GM12878 (cell line): ENCODE measurements around the gene TSFM. TPM values are rescaled to one million over a fixed set of nuclear protein-coding genes. Genes with fewer than 3 reads are reported as not detected.

Experiments
- ATAC-seq: fragments of 200-7000 bp; cut with Tn5 transposase; 3 replicates; pipeline ENCODE4 v1.9.1; 2020; ENCODE audit warnings: mild to moderate bottlenecking, moderate library complexity
- BruUV-seq: library from RNA; stranded (reverse); fragments of 400-500 nt; replicated peaks from 2 replicates; lab custom pipeline; 2021; lab: Mats Ljungman, UMichigan
- CTCF ChIA-PET: fragments of 300-600 bp; sonication (Branson Sonifier 250); formaldehyde crosslinking; extraction: SDS; loops from one replicate; lab custom pipeline; 2021; ENCODE audit warnings: inconsistent platforms; lab: Yijun Ruan, JAX
- POLR2A ChIA-PET: fragments of 350-600 bp; formaldehyde crosslinking; extraction: SDS; loops from one replicate; lab custom pipeline; 2021; ENCODE audit warnings: inconsistent platforms; lab: Charles Lee
- RAD21 ChIA-PET: fragments of 300-600 bp; sonication (Branson Sonifier 250); formaldehyde crosslinking; loops from one replicate; lab custom pipeline; 2023; ENCODE audit warnings: antibody characterized with exemption; ENCODE audit not compliant: unreplicated experiment; lab: Charles Lee
- SMC1A ChIA-PET: fragments of 300-600 bp; sonication (Branson Sonifier 250); formaldehyde crosslinking; loops from one replicate; lab custom pipeline; 2023; ENCODE audit not compliant: unreplicated experiment, uncharacterized antibody; lab: Charles Lee
- DNase-seq: peaks from one replicate; pipeline ENCODE4 v3.0.0-alpha.2; 2011; ENCODE audit warnings: low read depth, low spot score
- FAIRE-seq: peaks from 3 replicates; lab custom pipeline; 2011; peaks lifted over from hg19 to GRCh38; lab: Jason Lieb, UNC
- H2AFZ ChIP-seq: 2 replicates; pipeline ENCODE4 v1.6.0; 2011; ENCODE audit warnings: low read depth, low read length, control low read depth; ENCODE audit not compliant: control insufficient read depth
- H3K27ac ChIP-seq: 2 replicates; pipeline ENCODE4 v1.5.1; 2011; ENCODE audit warnings: control low read depth; ENCODE audit not compliant: control insufficient read depth, insufficient read depth
- H3K27me3 ChIP-seq, 2 experiments: replicated peaks in 1 of 2; 2 replicates each; pipeline versions ENCODE4 v1.6.0 to v1.6.1; 2011; ENCODE audit warnings: low read length in 1 of 2; ENCODE audit not compliant: control insufficient read depth in 2 of 2, insufficient read depth in 2 of 2
- H3K36me3 ChIP-seq, 2 experiments: 2 replicates each; pipeline ENCODE4 v1.5.1; 2011; ENCODE audit warnings: low read length in 1 of 2; ENCODE audit not compliant: control insufficient read depth in 2 of 2, insufficient read depth in 2 of 2
- H3K4me1 ChIP-seq: 2 replicates; pipeline ENCODE4 v1.6.1; 2011; ENCODE audit warnings: mild to moderate bottlenecking, low read length, moderate library complexity, mixed read lengths; ENCODE audit not compliant: control insufficient read depth, insufficient read depth
- H3K4me2 ChIP-seq: 2 replicates; pipeline ENCODE4 v1.6.0; 2011; ENCODE audit warnings: control low read depth; ENCODE audit not compliant: control insufficient read depth, insufficient read depth
- H3K4me3 ChIP-seq: fragments of 200-600 bp; sonication (generic); 2 replicates; pipeline ENCODE4 v1.5.1; 2016
- H3K79me2 ChIP-seq: 2 replicates; pipeline ENCODE4 v1.6.0; 2011; ENCODE audit warnings: low read length; ENCODE audit not compliant: control insufficient read depth, insufficient read depth
- H3K9ac ChIP-seq: 2 replicates; pipeline ENCODE4 v1.8.0; 2011; ENCODE audit warnings: low read length, control low read depth, mixed read lengths; ENCODE audit not compliant: control insufficient read depth, insufficient read depth
- H3K9me3 ChIP-seq: replicated peaks from 3 replicates; pipeline ENCODE4 v1.5.1; 2011; ENCODE audit warnings: mild to moderate bottlenecking, low read length; ENCODE audit not compliant: control insufficient read depth, insufficient read depth
- H4K20me1 ChIP-seq: 2 replicates; pipeline ENCODE4 v1.6.0; 2011; ENCODE audit not compliant: control insufficient read depth, insufficient read depth
- BRCA1 ChIP-seq: IDR thresholded peaks from 2 replicates; pipeline ENCODE4 v1.6.1; 2011; ENCODE audit warnings: low read depth, low read length, improper control_type of control experiment
- CREB1 ChIP-seq: IDR thresholded peaks from 2 replicates; pipeline ENCODE4 v1.6.1; 2012; ENCODE audit warnings: low read depth, mild to moderate bottlenecking, inconsistent platforms
- FOXK2 ChIP-seq: fragments of 450-650 bp; IDR thresholded peaks from 2 replicates; pipeline ENCODE4 v1.6.1; 2017; ENCODE audit warnings: mild to moderate bottlenecking, moderate library complexity
- IKZF2 ChIP-seq, 2 experiments: fragments of 450-650 bp; IDR thresholded peaks; 2 replicates each; pipeline ENCODE4 v1.6.1; 2017; ENCODE audit warnings: mild to moderate bottlenecking in 2 of 2, moderate library complexity in 2 of 2
- MEF2B ChIP-seq: fragments of 450-650 bp; IDR thresholded peaks from 2 replicates; pipeline ENCODE4 v1.6.1; 2018; ENCODE audit warnings: mild to moderate bottlenecking, moderate library complexity; ENCODE audit not compliant: partially characterized antibody, poor library complexity, severe bottlenecking
- PAX5 ChIP-seq: IDR thresholded peaks from 2 replicates; pipeline ENCODE4 v1.6.1; 2011; ENCODE audit warnings: low read depth, low read length, borderline replicate concordance
- RB1 ChIP-seq: fragments of 450-650 bp; formaldehyde crosslinking; IDR thresholded peaks from 2 replicates; pipeline ENCODE4 v1.6.1; 2017; ENCODE audit warnings: mild to moderate bottlenecking, borderline replicate concordance
- RUNX3 ChIP-seq: IDR thresholded peaks from 2 replicates; pipeline ENCODE4 v1.6.1; 2012; ENCODE audit warnings: low read length, inconsistent platforms
- SREBF2 ChIP-seq: IDR thresholded peaks from 2 replicates; pipeline ENCODE4 v1.6.1; 2012; ENCODE audit warnings: mild to moderate bottlenecking, low read length
- STAT3 ChIP-seq: IDR thresholded peaks from 2 replicates; pipeline ENCODE4 v1.6.1; 2011; ENCODE audit warnings: low read depth, low read length, improper control_type of control experiment
- ZZZ3 ChIP-seq: IDR thresholded peaks from 2 replicates; pipeline ENCODE4 v1.6.1; 2011; ENCODE audit warnings: low read depth; ENCODE audit not compliant: control insufficient read depth, insufficient read length
- WGBS: methylation state at CpG from one replicate; pipeline ENCODE4 v1.1.6; 2016; ENCODE audit warnings: low lambda C conversion rate; ENCODE audit not compliant: insufficient replicate concordance, insufficient coverage; ENCODE audit errors: missing lambda C conversion rate; 5-methylcytosine and 5-hydroxymethylcytosine counted together
- in situ Hi-C: fragments of 300-500 bp; cut with MboI; formaldehyde crosslinking; loops from 9 replicates; pipeline ENCODE4 v1.14.3; 2018; ENCODE audit warnings: mixed read lengths
- intact Hi-C: fragments of 100-400 bp; cut with micrococcal nuclease; formaldehyde crosslinking; loops from one replicate; pipeline ENCODE4 v1.14.2; 2022; ENCODE audit not compliant: unreplicated experiment
- polyA plus RNA-seq, 11 experiments: library from polyadenylated mRNA; depleted of rRNA in 4 of 11; unstranded in 6 of 11; stranded (reverse) in 5 of 11; fragments of >200 nt; fragmentation: Nextera tagmentation in 4 of 11; fragmentation: Illumina TruSeq in 1 of 11; extraction: Ambion mirVana in 4 of 11; extraction: Trizol in 1 of 11; gene quantifications; 1 replicate in 1 of 11; 2 replicates in 10 of 11; pipeline versions ENCODE4 v1.2.1 to v1.2.3, GENCODE V29; 2011 to 2016; ENCODE audit warnings: inconsistent platforms in 2 of 11, missing spikeins in 2 of 11, low read depth in 1 of 11
- total RNA-seq, 4 experiments: library from RNA; depleted of rRNA in 3 of 4; stranded (reverse); fragments of >200 nt in 3 of 4; fragmentation: Illumina TruSeq in 1 of 4; extraction: Trizol in 1 of 4; gene quantifications; 2 replicates each; pipeline versions ENCODE4 v1.2.1 to v1.2.3, GENCODE V29; 2013 to 2021
- TF ChIP-seq, protein P1 (sequence below): fragments of 450-650 bp; IDR thresholded peaks from 2 replicates; pipeline ENCODE4 v1.6.1; 2017; ENCODE audit warnings: mild to moderate bottlenecking
- TF ChIP-seq, protein P2 (sequence below): IDR thresholded peaks from 2 replicates; pipeline ENCODE4 v1.6.1; 2011; ENCODE audit warnings: borderline replicate concordance, low read depth, mild to moderate bottlenecking, moderate library complexity, low read length; ENCODE audit not compliant: insufficient read depth, poor library complexity, severe bottlenecking
- TF ChIP-seq, protein P3 (sequence below): fragments of 450-650 bp; conservative IDR thresholded peaks from 2 replicates; pipeline ENCODE4 v1.6.1; 2017; ENCODE audit warnings: mild to moderate bottlenecking, moderate library complexity
- TF ChIP-seq, protein P4 (sequence below): IDR thresholded peaks from 2 replicates; pipeline ENCODE4 v1.6.1; 2011; ENCODE audit warnings: low read depth, mild to moderate bottlenecking, low read length, moderate library complexity, borderline replicate concordance; ENCODE audit errors: extremely low read depth

TSFM gene
- total and polyA plus RNA-seq, 10 of the 15 experiments (the other 5 are each of a cell fraction or from before 2014, with no cell fraction given): 36.7 to 132 (median 45.6) TPM

DNA sequence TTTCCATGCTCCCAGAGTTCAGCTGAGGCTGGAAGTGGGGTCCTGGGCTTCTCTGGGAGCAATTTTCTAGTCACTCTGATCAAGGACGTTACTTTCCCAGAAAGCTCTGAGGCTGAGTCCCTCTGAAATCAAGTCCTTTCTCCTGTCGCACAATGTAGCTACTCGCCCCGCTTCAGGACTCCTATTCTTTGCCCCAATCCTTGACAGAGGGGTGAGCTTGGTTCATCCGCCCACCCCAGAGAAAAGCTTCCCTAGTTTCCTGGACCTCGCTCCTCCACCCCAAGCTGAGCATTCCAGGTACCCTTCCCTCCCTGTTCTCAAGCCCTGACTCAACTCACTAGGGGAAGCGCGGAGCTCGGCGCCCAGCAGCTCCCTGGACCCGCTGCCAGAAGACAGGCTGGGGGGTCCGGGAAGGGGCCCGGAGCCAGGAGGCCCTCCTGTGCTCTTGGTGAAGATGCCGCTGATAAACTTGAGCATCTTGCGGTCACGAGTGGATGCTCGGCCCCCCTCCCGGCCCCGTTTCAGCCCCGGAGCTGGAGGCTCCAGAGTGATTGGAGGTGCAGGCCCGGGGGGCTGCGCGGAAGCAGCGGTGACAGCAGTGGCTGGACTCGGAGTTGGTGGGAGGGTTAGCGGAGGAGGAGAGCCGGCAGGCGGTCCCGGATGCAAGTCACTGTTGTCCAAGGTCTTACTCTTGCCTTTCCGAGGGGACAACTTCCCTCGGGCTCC lies 45.7 kb upstream of the TSFM start (continued):
- TF ChIP-seq, protein P1, sequence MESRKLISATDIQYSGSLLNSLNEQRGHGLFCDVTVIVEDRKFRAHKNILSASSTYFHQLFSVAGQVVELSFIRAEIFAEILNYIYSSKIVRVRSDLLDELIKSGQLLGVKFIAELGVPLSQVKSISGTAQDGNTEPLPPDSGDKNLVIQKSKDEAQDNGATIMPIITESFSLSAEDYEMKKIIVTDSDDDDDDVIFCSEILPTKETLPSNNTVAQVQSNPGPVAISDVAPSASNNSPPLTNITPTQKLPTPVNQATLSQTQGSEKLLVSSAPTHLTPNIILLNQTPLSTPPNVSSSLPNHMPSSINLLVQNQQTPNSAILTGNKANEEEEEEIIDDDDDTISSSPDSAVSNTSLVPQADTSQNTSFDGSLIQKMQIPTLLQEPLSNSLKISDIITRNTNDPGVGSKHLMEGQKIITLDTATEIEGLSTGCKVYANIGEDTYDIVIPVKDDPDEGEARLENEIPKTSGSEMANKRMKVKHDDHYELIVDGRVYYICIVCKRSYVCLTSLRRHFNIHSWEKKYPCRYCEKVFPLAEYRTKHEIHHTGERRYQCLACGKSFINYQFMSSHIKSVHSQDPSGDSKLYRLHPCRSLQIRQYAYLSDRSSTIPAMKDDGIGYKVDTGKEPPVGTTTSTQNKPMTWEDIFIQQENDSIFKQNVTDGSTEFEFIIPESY: no peak
- no peak for TF ChIP-seq IKZF2 (IDR thresholded peaks at IDR 0.05)
- TF ChIP-seq STAT3: no peak
- no peak for TF ChIP-seq RUNX3
- TF ChIP-seq MEF2B: no peak

DNA sequence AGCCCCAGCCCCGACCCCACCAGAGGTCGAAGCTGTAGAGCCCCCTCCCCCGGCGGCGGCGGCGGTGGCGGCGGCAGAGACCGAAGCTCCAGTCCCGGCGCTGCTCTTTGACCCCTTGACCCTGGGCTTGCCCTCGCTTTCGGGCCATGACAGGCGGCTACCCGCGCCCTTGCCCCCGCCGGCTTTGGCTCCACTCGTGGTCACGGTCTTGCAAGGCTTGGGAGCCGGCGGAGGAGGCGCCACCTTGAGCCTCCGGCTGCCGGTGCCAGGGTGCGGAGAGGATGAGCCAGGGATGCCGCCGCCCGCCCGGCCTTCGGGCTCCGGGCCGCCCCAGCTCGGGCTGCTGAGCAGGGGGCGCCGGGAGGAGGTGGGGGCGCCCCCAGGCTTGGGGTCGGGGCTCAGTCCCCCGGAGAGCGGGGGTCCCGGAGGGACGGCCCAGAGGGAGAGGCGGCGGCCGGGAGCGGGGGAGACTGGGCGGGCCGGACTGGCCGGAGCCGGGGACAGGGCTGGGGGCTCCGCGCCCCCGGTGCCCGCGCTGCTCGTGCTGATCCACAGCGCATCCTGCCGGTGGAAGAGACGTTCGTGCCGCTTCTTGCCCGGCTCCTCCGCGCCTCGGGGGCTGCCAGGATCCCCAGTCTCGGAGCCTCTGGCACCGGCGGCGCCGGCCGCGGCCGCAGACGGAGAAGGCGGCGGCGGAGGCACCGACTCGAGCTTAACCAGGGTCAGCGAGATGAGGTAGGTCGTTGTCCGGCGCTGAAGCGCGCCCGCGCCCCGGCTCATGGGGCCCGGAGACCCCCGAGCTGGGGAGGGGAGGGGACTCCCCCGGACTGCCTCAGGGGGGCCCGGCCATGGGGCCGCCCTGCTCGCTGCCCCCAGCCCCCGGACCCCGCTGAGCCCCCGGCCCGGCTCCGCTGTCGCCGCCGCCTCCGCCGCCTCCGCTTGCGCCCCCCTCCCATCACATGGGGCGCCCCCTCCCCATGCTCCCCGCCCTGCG lies 44.8 kb upstream of the TSFM start:
- intact Hi-C loops: no loop called here
- Histone ChIP-seq H3K9ac (no peak overlapping the region), H4K20me1 (no peaks in the 10 kb centered on the region), H3K4me3 (no peak overlapping the region), H3K79me2 (peaks cover 18% of the 10 kb centered on the region), H3K36me3 (peaks cover 0 to under 1% of the 10 kb centered on the region in 2 experiments; a peak in 3 of 4 replicates), H2AFZ (no peak overlapping the region), H3K4me2 (no peak overlapping the region), H3K9me3 (no peaks in the 10 kb centered on the region), H3K27me3 (no peaks in the 10 kb centered on the region), H3K4me1 (peaks cover 12% of the 10 kb centered on the region), H3K27ac (no peak overlapping the region)
- no TSS peak for BruUV-seq
- SMC1A ChIA-PET: no interaction called here
- ATAC-seq (no peak), FAIRE-seq (no peak), DNase-seq (no peak)
- CTCF ChIA-PET: no interaction called here
- WGBS: 99% methylated on average over 22 of the region's 110 CpGs
- RAD21 ChIA-PET: no interaction called here
- POLR2A ChIA-PET: no interaction called here
- in situ Hi-C loops: no loop called here
- TF ChIP-seq, protein P2, sequence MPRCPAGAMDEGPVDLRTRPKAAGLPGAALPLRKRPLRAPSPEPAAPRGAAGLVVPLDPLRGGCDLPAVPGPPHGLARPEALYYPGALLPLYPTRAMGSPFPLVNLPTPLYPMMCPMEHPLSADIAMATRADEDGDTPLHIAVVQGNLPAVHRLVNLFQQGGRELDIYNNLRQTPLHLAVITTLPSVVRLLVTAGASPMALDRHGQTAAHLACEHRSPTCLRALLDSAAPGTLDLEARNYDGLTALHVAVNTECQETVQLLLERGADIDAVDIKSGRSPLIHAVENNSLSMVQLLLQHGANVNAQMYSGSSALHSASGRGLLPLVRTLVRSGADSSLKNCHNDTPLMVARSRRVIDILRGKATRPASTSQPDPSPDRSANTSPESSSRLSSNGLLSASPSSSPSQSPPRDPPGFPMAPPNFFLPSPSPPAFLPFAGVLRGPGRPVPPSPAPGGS: no peak
- TF ChIP-seq CREB1 (no peak), BRCA1 (no peak), FOXK2 (no peak), SREBF2 (no peak), ZZZ3 (no peak), PAX5 (no peak), RB1 (no peak)
- TF ChIP-seq, protein P3, sequence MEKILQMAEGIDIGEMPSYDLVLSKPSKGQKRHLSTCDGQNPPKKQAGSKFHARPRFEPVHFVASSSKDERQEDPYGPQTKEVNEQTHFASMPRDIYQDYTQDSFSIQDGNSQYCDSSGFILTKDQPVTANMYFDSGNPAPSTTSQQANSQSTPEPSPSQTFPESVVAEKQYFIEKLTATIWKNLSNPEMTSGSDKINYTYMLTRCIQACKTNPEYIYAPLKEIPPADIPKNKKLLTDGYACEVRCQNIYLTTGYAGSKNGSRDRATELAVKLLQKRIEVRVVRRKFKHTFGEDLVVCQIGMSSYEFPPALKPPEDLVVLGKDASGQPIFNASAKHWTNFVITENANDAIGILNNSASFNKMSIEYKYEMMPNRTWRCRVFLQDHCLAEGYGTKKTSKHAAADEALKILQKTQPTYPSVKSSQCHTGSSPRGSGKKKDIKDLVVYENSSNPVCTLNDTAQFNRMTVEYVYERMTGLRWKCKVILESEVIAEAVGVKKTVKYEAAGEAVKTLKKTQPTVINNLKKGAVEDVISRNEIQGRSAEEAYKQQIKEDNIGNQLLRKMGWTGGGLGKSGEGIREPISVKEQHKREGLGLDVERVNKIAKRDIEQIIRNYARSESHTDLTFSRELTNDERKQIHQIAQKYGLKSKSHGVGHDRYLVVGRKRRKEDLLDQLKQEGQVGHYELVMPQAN: no peak
- TF ChIP-seq, protein P4, sequence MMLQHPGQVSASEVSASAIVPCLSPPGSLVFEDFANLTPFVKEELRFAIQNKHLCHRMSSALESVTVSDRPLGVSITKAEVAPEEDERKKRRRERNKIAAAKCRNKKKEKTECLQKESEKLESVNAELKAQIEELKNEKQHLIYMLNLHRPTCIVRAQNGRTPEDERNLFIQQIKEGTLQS: no peak
